Fibroblast of gingiva (primary cell): ENCODE data around the gene LHPP.

Experiments used
- DNase-seq: peaks from one replicate; pipeline ENCODE4 v3.0.0-alpha.2; 2011; ENCODE audit warnings: low read depth

LHPP gene

DNA sequence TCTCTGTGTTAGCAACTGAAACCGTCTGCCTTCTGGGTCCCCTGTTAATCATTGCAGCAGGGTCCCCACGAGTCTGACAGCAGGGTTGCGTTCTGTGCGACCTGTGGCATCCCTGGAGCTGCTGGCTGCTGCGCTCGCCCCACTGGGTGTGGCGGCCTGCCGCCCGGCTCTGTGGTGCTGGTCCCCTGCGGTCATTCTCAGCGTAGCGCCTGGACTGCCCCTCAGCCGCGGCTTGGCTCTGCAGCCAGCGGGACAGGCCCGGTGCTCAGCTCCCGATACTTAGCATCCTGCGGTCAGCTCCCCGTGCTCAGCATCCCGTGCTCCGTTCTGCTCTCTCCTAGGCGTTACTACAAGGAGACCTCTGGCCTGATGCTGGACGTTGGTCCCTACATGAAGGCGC lies 35.0 kb downstream of the LHPP start:
- DNase-seq, result no peak

DNA sequence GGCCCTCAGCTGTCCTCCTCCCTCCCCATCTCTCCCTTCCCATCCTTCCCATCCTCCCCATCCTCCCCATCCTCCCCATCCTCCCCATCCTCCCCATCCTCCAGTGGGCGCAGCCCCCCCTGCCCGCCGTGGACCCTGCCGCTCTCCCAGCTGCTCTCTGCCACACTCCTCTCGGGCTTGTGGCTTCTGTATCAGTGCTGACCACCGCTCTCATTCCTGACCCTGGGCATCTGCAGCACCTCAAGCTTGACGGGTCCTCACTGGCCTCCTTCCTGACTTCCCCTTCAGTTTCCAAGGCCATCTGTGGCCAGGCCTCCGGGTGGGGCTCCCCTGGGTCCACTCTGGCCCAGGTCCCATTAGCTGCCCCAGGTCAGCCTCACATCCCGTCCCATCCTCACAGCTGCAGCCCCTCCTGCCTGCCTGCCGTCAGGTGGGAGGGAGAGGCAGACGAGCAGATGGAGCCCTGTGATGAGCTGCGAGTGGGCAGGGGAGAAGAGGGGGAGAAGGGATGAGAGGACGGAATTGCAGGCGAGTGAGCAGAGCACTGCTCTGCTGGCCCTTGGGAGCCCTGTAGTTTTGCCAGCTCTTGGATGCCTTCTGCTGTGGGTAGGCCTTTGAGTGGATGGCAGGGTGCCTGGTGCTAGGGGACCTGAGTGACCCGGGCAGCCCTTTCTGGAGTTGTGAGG lies 35.7 kb downstream of the LHPP start:
- no peak for DNase-seq

DNA sequence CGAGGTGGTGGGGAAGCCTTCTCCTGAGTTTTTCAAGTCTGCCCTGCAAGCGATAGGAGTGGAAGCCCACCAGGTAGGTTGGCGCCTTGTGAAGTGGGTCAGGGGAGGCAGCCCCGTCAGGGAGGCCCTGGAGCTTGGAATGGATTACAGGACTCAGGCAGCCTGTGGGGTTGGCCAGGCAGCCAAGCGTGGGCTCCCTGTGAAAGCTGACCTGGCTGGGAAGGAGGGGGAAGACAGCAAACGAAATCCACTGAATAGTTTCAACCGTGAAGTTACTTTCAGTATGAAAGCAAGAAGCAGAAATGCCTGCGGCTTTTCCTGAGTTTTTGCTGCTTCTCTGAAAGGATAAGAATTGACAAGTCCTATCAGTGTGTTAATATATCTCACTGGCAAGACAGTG lies 36.4 kb downstream of the LHPP start:
- no peak for DNase-seq

DNA sequence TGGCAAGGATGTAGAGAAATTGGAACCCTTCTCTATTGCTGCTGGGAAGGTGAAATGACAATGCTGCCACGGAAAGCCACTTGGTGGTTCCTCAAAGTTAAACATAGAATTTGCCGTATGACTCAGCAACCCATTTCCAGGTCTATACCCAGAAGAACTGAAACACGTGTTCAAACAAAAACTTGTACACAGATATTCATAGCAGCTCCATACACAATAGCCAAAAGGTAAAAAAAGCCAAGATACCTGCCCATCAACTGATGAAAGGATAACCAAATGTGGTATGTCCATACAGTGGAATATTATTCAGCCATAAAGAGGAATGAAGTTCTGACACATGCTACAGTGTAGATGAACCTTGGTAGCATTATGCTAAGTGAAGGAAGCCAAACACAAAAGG lies 39.1 kb downstream of the LHPP start:
- no peak for DNase-seq

DNA sequence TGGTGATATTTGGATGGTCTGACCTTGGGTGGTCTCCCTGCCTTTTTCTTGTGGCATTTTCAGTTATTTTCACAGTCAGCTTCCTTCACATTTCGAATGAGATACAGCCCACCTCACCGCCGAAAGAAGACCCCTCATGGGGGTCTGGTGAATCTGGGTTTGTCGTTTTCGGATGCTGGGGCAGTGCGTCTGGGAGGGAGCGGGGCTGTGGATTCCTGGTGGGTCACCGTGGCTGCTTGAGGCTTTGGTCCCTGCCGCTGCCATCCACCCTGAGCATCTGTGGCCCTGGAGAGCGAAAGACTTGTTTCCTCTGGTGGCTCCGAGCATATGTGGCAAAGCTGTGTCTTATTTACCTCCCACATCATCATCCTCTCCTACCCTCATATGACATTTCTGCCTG lies 43.1 kb downstream of the LHPP start:
- DNase-seq, result no peak

DNA sequence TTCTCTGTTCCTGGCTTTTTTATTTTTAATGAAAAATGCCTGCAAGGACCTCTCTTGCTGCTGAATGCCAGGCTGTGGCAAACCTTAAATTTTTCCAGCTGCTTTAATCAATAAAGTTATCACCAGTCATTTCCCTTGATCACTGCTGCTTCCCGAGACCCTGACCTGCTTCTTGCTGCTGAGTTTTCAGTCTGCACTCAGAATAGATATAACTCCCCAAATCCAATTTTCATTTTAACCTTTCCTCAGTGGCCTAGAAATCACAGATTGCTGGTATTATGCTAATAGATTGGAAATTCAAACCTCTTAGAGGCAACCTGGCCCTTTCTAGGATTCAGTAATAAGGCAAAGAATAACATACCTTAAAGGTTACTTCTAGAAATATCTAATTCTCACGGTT lies 43.7 kb downstream of the LHPP start:
- no peak for DNase-seq

DNA sequence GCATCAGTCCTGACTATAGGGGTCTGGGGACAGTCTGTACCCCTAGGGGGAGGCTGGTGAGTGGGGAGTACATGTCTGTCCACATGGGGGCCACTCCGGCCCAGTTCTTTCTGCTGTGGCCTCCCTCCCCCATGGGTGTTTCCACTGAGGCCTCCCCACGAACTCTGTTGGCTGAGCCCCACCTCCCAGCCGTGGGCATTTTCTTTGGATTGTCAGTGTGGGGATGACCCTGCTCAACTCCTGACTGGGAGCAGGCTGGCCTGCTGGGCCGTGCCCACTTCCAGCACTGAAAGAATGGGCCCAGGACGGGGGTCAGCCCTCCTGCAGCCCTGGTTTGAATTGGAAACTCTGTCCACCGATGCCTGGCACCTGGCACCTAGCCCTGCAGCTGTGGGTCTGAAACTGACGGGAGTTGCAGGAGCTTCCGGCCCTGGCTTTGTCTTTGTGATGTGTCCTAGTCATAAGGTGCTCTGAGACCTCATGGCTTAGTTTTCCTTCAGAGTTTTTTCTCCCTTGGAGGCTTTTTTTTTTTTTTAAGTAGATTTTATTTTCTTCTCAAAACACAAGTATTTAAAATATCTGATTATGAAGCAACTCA lies 46.5 kb downstream of the LHPP start:
- no peak for DNase-seq

DNA sequence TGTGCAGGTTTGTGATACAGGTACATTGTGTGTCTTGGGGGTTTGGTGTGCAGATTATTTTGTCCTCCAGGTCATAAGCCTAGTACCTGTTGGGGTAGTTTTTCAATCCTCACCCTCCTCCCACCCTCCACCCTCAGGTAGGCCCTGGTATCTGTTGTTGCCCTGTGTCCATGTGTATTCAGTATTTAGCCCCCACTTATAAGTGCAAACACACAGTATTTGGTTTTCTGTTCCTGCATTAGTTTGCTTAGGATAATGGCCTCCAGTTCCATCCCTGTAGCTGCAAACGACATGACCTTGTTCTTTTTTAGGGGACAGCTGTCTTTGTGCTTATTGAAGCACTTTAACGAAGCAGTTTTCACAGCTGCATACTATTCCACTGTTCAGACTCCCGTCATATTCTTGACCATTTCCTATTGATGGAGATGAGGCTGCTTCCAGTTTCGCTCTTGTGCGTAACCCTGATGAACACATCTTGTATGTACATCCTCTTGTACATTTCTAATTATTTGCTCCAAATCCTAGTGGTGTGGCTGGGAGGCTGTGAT lies 47.4 kb downstream of the LHPP start:
- DNase-seq, result no peak

DNA sequence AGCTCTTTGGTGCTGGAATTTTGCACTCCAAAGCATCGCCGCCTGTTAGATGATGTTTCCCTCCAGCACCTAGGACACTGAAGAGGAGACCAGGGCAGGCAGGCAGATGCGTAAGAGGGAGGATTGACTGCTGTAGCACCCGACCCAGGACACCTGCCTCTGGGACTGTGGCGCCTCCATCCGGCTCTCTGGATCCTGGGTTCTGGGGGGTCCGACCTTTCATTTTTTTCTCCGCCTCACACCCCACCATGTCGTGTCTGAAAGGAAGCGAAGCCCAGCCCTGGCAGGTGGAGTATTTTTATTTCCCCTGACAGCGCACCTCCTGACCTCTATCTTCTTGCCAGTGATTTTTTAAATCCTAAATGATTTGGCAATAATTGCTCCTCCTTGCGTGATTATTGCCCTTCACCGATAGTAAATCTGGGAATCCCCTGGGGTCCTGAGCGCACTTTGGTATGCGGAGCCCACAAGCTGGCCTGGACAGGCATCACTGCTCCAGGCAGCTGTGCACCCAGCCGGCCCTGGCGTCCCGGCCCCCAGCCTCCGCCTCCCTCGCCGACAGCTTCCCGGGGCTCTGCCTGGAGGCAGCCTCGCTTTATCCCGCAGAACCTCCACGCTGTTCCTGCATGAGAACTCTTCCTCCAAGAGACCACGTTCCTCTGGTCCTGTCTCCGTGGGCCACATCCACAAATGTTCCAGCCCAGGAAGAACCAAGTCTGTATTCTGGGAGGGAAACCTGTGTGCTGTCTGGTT lies 48.4 kb downstream of the LHPP start:
- no peak for DNase-seq

DNA sequence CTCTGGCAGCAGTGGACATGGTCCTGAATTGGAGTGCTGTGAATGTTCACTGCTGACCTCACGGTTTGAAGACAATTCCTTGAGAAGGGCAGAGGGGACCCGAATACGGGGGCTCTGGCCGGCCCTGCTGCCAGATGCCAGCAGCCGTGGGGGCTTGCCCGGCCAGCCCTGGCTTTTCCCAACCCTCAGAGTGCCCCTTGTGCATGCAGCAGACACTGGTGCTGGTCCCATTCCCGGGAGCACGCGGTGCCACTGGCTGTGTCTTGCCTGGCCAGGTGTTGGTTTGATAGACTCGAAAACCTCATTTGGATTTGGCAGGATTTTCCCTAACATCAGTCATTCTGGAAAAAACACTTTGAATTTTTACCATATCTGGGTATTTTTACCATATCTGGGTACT lies 49.1 kb downstream of the LHPP start:
- DNase-seq, result no peak

DNA sequence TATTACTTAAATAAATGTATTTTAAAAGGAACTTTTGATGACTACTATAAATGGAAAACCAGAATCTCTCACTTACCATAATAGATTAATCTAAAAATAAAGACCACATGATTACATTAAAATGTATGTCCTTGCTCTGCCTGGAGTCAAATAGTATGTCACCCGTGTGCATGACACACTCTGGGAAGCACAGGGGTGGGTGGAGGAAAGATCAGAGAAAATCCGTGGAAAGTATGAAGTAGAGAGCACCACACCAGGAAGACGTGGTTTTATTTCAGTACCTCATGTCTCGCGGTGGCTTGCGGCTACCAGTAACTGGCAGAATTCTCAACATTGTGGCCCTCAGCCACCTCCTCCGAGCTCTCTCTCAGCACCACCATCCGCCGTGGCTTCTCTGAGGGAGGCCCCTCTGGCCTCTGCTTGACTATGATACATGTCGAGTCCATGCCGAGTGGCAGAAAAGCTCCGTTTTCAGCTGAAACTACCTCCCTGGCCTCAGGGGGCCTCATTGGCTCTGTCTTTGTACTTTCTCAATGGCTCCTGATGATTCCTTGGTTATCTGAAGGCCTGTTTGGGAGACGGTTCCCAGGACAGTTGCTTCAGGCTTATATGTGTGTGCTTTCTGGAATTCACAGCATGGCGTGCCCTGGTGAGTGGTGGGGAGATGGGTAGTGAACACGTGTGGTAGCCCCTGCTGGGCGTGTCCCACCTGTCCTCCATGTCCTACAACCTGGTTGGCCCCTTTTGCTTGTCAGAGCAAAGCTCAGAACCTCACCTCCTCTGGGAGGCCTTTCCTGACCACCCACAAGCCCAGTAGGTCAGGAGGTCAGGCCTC lies 49.8 kb downstream of the LHPP start:
- DNase-seq, result no peak

DNA sequence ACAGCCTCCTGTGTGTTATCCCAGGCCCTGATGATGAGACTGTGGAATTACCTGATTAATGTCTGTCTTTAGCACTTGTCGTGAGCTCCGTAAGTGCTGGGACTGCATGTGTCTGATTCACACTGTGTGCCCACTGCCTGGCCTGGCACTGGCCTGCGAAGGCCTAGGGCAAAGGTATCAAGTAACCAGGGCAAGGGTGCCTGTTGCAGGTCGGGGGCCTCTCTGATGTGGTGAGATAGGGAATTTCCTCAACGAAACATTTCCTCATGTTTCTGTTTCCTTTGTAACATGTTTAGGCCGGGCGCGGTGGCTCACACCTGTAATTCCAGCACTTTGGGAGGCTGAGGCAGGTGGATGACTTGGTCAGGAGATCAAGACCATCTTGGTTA lies 50.4 kb downstream of the LHPP start:
- no peak for DNase-seq

DNA sequence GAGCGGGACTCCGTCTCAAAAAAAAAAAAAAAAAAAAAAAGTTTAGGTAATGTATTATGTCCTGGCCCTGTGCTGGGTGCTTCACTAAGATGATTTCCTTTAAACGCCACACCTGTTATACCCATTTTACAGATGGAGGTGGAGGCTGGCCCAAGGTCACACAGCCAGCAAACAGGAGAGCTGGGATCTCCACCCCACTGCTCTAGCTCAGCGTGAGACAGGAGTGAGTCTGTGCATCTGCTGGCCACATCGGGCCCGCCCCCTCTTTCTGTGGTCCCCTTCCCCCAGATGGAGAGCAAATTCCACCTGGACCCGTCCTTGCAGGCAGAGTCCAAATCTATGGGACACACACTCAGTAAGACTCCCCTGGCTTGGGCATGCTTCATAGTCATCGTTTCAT lies 51.0 kb downstream of the LHPP start:
- no peak for DNase-seq

DNA sequence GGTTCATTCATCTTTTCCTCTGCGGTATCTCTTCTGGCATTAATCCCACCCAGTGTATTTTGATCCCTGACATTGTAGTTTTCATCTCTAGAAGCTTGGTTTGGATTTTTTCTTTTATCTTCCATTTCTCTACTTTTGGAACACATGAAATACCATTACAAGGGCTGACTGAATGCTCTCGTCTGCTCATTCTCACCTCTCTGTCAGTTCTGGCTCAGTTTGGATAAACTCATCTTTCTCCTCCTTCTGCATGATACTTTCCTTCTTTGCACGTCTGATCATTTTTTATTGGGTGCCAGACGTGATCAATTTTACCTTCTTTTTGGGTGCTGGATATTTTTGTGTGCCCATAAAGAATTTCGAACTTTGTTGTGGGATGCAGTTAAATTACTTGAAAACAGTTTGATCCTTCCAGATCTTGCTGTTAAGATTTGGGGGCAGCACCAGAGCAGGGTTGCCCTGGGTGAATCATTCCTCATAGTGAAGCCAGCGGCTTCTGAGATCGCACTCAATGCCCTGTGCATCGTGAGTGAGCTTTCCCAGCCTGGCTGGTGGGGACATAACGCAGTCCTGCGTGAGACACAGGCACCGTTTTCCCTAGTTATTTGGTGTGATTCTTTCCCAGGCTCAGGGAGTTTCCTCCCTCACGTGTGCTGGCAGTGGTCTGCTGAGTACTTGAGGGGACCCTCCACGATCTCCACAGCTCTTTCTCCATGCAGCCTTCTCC lies 53.8 kb downstream of the LHPP start:
- DNase-seq, result no peak

DNA sequence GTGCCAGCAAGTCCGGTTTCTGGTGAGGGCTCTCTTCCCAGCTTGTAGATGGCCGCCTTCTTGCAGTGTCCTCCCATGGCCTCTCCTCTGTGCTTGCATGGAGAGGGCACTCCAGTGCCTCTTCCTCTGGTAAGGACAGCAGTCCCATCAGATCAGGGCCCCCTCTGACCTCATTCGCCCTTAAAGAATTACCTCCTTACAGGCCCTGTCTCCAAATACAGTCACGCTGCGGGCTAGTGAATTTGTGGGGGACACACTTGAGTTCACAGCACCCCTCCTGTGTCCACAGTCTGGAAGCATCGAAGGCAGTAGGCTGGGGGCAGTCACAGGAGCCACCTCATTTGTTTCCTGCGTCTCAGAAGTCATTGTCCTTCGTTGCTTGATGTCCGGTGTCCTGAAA lies 54.6 kb downstream of the LHPP start:
- no peak for DNase-seq

DNA sequence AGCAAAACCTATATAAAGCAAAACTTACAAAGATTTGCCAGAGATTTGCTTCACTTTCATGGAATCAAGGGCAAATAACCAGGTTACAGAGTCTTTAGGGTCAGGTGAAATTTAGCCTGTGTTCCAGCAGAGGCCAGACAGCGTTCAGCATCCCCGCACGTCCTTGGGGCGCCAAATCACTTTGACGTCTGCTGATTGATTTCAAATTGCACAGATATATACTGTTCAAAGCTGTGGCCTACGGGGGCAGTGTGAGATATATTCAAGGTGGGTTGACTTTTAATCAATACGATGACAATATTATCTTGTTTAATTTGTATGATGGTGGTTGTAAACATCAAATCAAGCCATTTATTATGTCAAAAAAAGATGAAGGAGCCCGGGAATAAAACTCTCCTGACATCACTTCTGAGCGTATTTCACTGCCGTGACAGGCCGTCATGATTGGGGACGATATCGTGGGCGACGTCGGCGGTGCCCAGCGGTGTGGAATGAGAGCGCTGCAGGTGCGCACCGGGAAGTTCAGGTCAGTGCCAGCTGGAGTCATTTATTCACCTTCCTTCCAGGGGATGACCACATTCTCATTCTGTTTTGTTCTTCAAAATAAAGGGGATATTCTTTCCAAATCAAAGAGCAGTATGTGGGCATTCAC lies 55.2 kb downstream of the LHPP start:
- DNase-seq, result no peak

DNA sequence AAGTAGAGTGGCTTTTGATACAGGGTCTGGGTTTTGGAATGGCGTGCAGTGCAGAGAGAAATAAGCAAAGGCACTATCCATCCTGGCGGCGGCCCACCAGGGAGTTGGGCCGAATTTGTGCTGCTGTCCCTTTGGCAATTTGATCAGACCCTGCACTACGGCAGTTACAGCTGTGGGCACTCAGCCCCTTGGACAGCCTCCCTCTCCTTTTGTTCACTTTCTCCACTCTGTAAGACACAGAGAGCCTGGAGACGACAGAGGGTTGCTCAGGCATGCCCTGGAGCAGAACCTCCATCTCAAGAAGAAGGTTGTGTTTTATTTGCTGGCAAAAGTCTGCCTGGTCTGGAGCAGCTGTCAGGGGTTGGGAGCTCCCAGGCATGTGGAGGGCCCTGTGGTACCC lies 55.8 kb downstream of the LHPP start:
- DNase-seq, result no peak

DNA sequence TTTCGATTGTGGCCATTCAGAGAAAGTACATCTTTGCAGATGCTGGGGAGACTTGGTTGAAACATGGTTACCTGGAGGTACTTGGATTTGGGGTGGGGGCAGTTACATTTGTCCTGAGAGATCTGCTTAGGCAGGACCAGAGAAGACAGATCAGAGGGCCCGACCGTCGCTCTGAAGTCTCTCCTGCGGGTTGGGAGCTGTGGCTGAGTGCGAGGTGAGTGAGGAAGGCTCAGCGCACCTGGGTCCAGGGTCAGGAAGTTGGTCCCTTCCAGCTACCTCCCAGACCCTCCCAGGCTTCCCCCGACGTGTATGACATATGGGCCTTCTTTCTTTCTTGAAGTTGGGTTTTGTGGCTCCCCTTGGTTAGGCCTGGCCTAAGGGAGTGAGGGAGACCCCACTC lies 56.3 kb downstream of the LHPP start:
- no peak for DNase-seq

DNA sequence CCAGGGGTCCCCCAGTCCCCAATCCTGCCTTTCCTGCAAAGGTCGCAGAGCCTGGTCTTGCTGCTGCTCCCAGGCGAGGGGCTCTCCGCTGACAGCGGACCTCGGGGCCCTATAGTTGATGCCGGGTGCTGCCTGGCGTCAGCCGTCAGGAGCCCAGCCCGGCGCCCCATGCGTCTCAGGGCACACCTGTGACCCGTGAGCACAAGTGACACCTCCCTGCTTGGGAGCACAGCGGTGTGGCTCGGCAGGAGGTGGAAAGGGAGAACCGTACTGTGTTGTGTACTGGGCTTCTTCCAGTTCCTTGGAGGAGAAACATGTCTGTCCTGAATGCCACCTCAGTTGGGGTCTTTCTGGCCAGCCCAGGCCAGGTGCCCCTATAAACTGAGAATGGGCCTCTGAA lies 56.7 kb downstream of the LHPP start:
- no peak for DNase-seq

DNA sequence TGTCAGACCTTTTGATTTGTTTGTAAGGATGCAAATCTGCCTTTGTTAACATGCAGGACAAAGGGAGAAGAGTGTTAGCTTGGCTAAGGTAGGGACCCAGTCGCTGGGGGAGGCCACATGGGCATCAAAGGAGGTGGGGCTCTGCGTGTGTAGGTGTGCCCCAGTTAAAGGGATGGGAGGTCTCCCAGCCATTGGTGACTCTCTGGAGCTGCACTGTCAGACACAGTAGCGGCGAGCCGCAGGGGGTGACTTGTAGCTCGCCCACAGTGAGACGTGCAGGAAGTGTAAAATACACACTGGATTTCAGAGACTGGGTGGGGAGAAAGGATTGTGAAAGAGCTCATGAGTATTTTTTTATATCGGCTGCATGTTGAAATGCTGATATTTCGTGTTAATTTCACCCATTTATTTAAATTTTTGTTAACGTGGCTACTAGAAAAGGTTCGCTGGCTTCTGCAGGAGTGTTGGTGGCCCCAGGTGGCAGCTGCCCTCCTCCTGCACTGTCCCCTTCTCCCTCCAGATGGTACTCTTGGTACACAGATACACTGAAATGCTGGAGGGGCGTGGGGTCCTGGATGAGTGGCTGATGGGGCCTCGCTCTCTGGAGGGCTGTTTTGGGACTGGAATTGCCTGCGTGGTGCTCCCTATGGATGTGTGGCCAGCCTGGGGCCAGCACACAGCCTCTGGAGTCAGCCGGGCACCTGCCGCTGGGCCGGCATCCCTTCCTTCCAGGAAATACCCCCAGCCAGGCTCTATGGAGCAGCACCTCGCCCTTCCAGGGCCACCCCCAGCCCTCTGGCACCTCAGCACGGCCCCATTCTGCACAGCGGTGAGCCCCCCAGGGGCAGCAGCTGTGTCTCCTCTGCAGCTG lies 59.2 kb downstream of the LHPP start:
- DNase-seq, result no peak
